ENCODE results near the gene DSG4.
"Not testable (repeated sequence)": the region's sequence is repeated elsewhere in the genome, so short reads cannot be mapped to it uniquely, and the experiment has no call there.

Gene DSG4

GRCh38 chr18:31376477-31376876 lies at the start of gene DSG4:
TSS of gene DSG4 (plus strand) at chr18:31376777. CDS start at chr18:31376912, 135 bp downstream.
- DNase-seq, result no peak

GRCh38 chr18:31329787-31330438 lies 46.7 kb upstream of the DSG4 start:
- no peak for DNase-seq

- no peak for DNase-seq
These were observed 33.1 kb upstream of the DSG4 start for GRCh38 chr18:31343454-31343853.

- not testable (repeated sequence) for DNase-seq
These were observed 23.2 kb upstream of the DSG4 start for GRCh38 chr18:31353336-31353735.

- no peak for DNase-seq
These were observed 21.6 kb upstream of the DSG4 start for GRCh38 chr18:31354990-31355389.

- DNase-seq, result no peak
These were observed 20.6 kb upstream of the DSG4 start for GRCh38 chr18:31356025-31356424.

GRCh38 chr18:31364190-31364589 lies 12.4 kb upstream of the DSG4 start:
- DNase-seq, result no peak

- no peak for DNase-seq
These were observed 7.1 kb upstream of the DSG4 start for GRCh38 chr18:31369478-31369877.

- DNase-seq, result no peak
These were observed 4.6 kb upstream of the DSG4 start for GRCh38 chr18:31371989-31372388.

GRCh38 chr18:31373641-31374040 lies 2.9 kb upstream of the DSG4 start:
- DNase-seq, result no peak

- DNase-seq, result no peak
These were observed 4.3 kb downstream of the DSG4 start for GRCh38 chr18:31380912-31381311.

GRCh38 chr18:31382107-31382506 lies 5.5 kb downstream of the DSG4 start:
- DNase-seq, result no peak

GRCh38 chr18:31386741-31387140 lies 10.2 kb downstream of the DSG4 start:
- no peak for DNase-seq

- no peak for DNase-seq
These were observed 16.7 kb downstream of the DSG4 start for GRCh38 chr18:31393286-31393685.

GRCh38 chr18:31396796-31397612 lies 20.4 kb downstream of the DSG4 start:
- no peak for DNase-seq

GRCh38 chr18:31398191-31398590 lies 21.6 kb downstream of the DSG4 start:
- DNase-seq, result no peak

GRCh38 chr18:31399306-31400032 lies 22.9 kb downstream of the DSG4 start:
- no peak for DNase-seq

GRCh38 chr18:31401156-31402025 lies 24.8 kb downstream of the DSG4 start:
- DNase-seq, result no peak

GRCh38 chr18:31402026-31402373 lies 25.4 kb downstream of the DSG4 start:
- no peak for DNase-seq

- no peak for DNase-seq
These were observed 26.8 kb downstream of the DSG4 start for GRCh38 chr18:31403409-31403808.

GRCh38 chr18:31407649-31408048 lies 31.1 kb downstream of the DSG4 start:
- DNase-seq, result no peak

- no peak for DNase-seq
These were observed 32.7 kb downstream of the DSG4 start for GRCh38 chr18:31409276-31409675.

Data from stimulated activated naive CD4-positive, alpha-beta T cell treated with Interleukin-2 at 50 U/mL for 16 hours (primary cell).